Activated CD4-positive, alpha-beta T cell treated with anti-CD3 and anti-CD28 coated beads, Interleukin-2, amount 50 U/mL, for 24 hours (primary cell): ENCODE data around the gene RNF31.
"Not testable (repeated sequence)": the region's sequence is repeated elsewhere in the genome, so short reads cannot be mapped to it uniquely, and the experiment has no call there.

Experiments used
- DNase-seq, 2 donors: peaks; one replicate each; pipeline ENCODE4 v3.0.0-alpha.2; 2020; ENCODE audit warnings: low read depth in 1 of 2, low spot score in 1 of 2

Gene RNF31

DNA sequence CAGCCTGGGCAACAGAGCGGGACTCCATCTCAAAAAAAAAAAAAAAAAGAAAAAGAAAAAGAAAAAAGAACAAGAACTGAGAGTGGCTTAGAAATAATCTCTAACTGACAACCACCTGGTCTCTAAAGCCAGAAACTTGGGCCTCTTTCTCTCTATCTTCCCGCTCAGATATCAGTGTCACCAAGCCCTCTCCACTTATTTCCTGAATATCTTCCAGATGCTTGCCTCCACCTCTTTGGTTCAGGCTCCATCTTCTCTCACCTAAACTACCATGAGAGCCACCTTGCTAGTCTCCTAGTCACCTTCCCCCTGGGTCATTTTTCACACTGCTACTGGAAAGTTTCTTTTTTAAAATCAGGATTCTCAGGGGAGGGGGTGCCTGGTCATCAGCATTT is 49.8 kb downstream of the RNF31 start:
- DNase-seq: no peak

DNA sequence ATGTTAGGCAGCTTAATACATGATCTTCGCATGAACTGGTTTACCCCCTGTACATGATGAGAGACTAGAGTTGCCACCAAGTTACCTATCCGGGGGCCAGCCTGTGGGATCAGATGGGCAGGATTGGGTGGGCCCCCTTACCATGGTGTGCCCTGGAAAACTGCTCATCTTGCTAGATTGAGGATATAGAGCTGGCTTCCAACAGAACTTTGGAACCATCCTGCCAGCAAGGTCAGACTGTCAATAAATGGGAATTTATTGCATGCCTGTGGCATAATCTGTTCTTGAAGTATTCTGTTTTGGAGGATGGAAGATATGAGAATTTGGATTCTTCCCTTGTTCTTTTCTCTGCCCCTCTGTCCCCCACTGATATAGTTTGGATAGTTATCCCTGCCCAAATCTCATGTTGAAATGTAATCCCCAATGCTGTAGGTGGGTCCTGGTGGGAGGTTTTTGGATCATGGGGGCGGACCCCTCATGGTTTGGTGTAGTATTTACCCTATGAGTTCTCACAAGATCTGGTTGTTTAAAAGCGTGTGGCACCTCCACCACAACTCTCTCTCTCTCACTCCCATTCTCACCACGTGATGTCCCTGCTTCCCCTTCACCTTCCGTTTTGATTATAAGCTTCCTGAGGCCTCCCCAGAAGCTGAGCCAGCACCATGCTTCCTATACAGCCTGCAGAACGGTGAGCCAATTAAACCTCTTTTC is 51.7 kb downstream of the RNF31 start:
- no peak for DNase-seq

DNA sequence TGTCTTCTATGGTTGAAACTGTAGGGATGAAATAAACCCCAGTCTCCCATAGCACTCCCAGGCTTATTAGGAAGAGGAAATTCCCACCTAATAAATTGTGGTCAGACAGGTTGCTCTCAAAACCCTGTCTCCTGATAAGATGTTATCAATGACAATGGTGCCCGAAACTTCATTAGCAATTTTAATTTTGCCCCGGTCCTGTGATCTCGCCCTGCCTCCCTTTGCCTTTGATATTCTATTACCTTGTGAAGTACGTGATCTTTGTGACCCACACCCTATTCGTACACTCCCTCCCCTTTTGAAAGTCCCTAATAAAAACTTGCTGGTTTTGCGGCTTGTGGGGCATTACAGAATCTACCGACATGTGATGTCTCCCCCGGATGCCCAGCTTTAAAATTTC is 55.2 kb downstream of the RNF31 start:
- not testable (repeated sequence) for DNase-seq

DNA sequence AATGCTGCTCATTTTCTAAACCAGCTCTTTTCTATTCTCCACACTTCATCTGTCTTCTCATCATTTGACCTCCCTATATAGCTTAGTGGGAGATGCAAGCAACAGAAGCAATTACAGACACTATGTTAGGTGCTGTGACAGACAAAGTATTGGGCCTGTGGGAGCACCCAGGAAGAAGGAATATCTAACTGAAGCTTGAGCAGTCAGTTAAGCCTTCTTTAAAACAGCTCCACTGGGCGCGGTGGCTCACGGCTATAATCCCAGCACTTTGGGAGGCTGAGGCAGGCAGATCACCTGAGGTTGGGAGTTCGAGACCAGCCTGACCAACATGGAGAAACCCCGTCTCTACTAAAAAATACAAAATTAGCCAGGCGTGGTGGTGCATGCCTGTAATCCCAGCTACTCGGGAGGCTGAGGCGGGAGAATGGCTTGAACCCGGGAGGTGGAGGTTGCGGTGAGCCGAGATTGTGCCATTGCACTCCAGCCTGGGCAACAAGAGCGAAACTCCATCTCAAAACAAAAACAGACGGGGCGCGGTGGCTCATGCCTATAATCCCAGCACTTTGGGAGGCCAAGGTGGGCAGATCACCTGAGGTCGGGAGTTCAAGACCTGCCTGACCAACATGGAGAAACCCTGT is 56.1 kb downstream of the RNF31 start:
- not testable (repeated sequence) for DNase-seq

DNA sequence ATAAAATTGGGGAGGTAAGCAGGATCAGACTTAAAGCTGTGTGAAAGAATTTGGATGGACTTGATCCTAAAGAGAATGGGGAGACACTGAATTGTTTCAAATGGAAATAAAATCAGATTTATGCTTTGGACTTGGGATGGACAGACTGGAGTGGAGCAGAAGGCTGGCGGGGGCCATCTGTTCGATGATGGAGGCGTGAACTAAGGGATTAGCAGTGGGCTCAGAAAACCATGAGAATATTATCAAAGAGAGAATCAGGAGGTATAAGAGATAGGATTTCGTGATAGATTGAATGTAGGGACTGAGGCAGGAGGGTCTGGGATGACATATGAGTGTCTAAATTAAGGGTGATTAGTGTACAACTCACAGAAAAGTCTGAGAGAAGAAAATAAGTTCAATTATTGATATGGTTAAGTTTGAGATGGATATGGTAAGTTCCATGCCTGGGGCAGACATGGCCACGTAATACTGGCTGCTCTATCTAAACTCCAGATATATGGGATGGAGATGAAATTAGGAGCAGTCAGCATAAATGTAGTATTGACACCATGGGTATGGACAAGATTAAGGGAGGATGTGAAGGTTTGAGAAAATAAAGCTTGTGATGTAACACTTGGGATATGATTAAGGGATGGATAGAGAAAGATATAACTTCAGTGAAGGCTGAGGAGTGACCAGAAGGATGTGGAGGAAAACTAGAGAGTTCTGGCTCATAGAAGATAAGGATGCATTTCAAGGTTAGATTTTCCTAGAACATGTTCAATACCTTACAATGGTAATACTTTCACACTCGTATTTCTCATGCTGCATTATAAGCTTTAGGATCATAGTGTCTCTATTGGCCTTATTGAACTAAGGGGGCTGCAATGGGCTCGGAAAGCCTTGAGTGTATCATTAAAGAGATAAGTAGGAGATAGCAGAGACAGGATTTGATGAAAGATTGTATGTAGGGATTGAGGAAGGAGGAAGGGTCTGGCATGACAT is 57.2 kb downstream of the RNF31 start:
- no peak for DNase-seq

DNA sequence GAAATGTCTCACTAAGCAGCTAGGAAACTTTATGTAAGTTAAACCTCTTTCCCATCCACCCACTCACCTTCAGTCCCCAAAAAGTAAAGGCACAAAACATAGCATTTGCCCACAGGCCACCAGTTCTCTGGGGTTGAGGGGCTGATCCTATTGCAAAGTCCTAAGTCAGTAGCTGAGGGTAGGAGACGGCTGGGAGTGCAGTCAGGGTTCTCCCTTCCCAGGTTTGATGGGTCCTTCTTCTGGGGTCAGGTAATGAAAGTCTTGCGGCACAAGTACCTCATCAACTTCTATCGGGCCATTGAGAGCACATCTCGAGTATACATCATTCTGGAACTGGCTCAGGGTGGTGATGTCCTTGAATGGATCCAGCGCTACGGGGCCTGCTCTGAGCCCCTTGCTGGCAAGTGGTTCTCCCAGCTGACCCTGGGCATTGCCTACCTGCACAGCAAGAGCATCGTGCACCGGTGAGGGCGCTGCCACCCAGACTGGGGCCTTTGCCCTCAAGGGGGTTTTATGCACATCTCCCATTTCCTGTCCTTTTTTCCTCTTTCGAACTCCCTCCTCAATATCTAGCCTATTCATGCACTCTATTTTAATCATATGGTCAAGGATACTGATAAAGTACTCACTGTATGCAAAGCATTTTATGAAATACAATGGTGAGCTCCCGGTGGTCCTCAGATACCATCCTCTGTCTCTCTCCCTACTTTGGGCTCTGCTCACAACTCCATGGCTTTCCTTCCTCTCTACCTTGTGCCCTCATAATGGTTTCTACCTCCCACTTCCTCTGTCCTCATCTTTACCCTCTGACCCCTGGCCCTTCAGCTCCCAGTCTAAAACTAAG is 59.2 kb downstream of the RNF31 start:
- DNase-seq: no peak

DNA sequence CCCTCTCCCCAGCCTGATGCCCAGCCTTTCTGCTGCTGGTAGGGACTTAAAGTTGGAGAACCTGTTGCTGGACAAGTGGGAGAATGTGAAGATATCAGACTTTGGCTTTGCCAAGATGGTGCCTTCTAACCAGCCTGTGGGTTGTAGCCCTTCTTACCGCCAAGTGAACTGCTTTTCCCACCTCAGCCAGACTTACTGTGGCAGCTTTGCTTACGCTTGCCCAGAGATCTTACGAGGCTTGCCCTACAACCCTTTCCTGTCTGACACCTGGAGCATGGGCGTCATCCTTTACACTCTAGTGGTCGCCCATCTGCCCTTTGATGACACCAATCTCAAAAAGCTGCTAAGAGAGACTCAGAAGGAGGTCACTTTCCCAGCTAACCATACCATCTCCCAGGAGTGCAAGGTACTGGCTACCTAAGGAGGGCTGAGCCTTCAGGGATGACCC is 59.8 kb downstream of the RNF31 start:
- DNase-seq: no peak

DNA sequence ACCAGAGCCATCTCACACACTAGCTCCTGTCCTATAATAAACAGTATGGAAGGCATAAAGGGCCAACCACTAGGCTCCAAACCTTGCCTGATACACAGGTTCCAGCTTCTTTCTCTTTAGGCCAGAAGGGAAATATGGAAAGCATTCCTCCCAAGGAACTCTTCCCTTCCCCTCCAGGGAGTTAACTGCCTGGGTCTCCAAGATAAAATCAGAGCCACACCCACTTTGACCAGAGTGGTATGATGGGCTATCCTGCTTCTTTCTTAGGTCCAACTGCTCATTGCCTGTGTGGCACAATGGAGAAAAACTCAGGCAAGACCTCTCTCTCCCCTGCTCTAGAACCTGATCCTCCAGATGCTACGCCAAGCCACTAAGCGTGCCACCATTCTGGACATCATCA is 60.3 kb downstream of the RNF31 start:
- no peak for DNase-seq
